Ureter (tissue), 1 donor: ENCODE results near the gene SRRM2. TPM values are rescaled to one million over a fixed set of nuclear protein-coding genes. Genes with fewer than 3 reads are reported as not detected.

Experiments
- DNase-seq: peaks from one replicate; pipeline ENCODE4 v3.0.0-alpha.2; 2020; ENCODE audit warnings: low spot score
- total RNA-seq: library from RNA; stranded (reverse); gene quantifications from one replicate; pipeline ENCODE4 v1.2.4, GENCODE V29; 2023
- donor health status: DM: yes; HTN: yes; CAD: no.

SRRM2 gene
- total RNA-seq, result 669 TPM

- peak; percentile 95 for DNase-seq
These were observed at the start of gene SRRM2 for GRCh38 chr16:2752035-2752849. Gene SRRM2, plus strand, starts transcription at chr16:2752638. Its CDS starts 3,727 bp downstream, at chr16:2756365.

GRCh38 chr16:2702871-2703745 lies 49.3 kb upstream of the SRRM2 start:
- DNase-seq, result no peak

GRCh38 chr16:2704166-2704982 lies 48.1 kb upstream of the SRRM2 start:
- no peak for DNase-seq

- DNase-seq, result no peak
These were observed 47.5 kb upstream of the SRRM2 start for GRCh38 chr16:2704983-2705275.

GRCh38 chr16:2705351-2705750 lies 47.1 kb upstream of the SRRM2 start:
- no peak for DNase-seq

- DNase-seq, result no peak
These were observed 46.4 kb upstream of the SRRM2 start for GRCh38 chr16:2706085-2706484.

- no peak for DNase-seq
These were observed 45.7 kb upstream of the SRRM2 start for GRCh38 chr16:2706611-2707311.

GRCh38 chr16:2707368-2708289 lies 44.8 kb upstream of the SRRM2 start:
- DNase-seq, result no peak

GRCh38 chr16:2708290-2708639 lies 44.2 kb upstream of the SRRM2 start:
- DNase-seq, result no peak

- DNase-seq, result no peak
These were observed 43.4 kb upstream of the SRRM2 start for GRCh38 chr16:2708955-2709587.

- DNase-seq, result no peak
These were observed 42.9 kb upstream of the SRRM2 start for GRCh38 chr16:2709588-2709984.

- DNase-seq, result no peak
These were observed 42.3 kb upstream of the SRRM2 start for GRCh38 chr16:2710021-2710710.

GRCh38 chr16:2710711-2711231 lies 41.7 kb upstream of the SRRM2 start:
- no peak for DNase-seq

GRCh38 chr16:2711370-2712062 lies 40.9 kb upstream of the SRRM2 start:
- DNase-seq, result no peak

GRCh38 chr16:2712063-2712441 lies 40.4 kb upstream of the SRRM2 start:
- no peak for DNase-seq

- DNase-seq, result no peak
These were observed 39.9 kb upstream of the SRRM2 start for GRCh38 chr16:2712546-2712945.

- DNase-seq, result no peak
These were observed 38.9 kb upstream of the SRRM2 start for GRCh38 chr16:2713523-2713922.

GRCh38 chr16:2713985-2714774 lies 38.3 kb upstream of the SRRM2 start:
- no peak for DNase-seq
